GM15510 (cell line): ENCODE results near the gene TPBGL.

ENCODE experiments used
- POLR2A ChIP-seq: IDR thresholded peaks from 3 replicates; pipeline ENCODE4 v1.6.1; 2011; ENCODE audit warnings: borderline replicate concordance; ENCODE audit not compliant: insufficient read length; ENCODE audit errors: extremely low read depth

The TPBGL gene

GRCh38 chr11:75289511-75289760 is 48.9 kb downstream of the TPBGL start:
- TF ChIP-seq POLR2A, result no peak

GRCh38 chr11:75289919-75290318 is 49.3 kb downstream of the TPBGL start:
- no peak for TF ChIP-seq POLR2A

DNA sequence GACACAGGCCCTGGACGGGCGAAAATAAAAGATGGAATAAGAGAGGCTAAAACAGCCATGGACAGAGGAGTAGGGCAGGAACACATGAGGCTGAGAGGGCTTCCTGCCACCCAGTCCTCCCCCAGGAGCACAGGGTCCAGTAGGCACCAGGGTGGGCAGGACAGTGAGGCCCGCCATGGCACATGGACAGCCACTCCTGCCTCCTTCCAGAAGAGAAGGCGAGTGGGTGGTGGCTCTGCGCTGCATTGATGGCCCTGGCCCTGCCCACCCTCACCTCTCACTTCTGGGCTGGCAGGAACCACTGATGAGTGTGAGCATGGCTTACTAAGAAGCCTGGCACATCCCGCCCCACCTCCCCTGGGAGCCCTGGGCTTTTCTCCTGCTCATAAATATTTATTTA is 51.2 kb downstream of the TPBGL start:
- no peak for TF ChIP-seq POLR2A

DNA sequence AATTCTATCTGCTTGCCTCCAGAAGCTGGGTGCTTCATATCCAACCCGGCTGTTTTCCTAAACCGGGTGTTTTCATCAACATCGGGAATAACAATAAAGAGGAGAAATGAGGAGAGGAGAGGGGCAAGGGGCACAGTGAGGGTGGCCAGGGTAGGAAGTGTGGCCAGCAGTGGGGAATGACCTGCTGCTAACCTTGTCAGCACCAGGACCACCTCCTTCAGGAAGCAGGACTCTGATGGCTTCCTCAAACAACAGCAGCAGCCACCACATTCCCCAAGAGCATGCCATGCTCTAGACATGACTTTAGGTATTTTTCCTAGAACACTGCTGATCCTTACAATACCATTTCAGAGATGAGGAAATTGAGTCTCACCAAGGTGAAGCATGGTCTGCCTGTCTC is 52.4 kb downstream of the TPBGL start:
- TF ChIP-seq POLR2A, result no peak
